Endothelial cell of umbilical vein (primary cell): ENCODE results near the gene NF2. TPM values are rescaled to one million over a fixed set of nuclear protein-coding genes. Genes with fewer than 3 reads are reported as not detected.
A peak's percentile ranks its signal among the peaks of the same experiment; 100 is the strongest.

Experiments
- BruUV-seq: library from RNA; stranded (reverse); fragments of 400-500 nt; replicated peaks from 2 replicates; lab custom pipeline; 2021; lab: Mats Ljungman, UMichigan
- CTCF ChIA-PET: fragments of 300-600, 350-600 bp; sonication (Branson Sonifier 250); formaldehyde crosslinking; loops from one replicate; lab custom pipeline; 2021; ENCODE audit warnings: antibody characterized with exemption, inconsistent platforms; lab: Charles Lee
- POLR2A ChIA-PET: fragments of 300-600, 350-600 bp; sonication (Branson Sonifier 250); formaldehyde crosslinking; loops from one replicate; lab custom pipeline; 2021; ENCODE audit warnings: antibody characterized with exemption, inconsistent platforms; lab: Charles Lee
- DNase-seq: peaks from one replicate; pipeline ENCODE4 v3.0.0-alpha.2; 2011; ENCODE audit warnings: low read depth, low spot score
- FAIRE-seq: peaks from 2 replicates; lab custom pipeline; 2011; peaks lifted over from hg19 to GRCh38; lab: Jason Lieb, UNC
- H2AFZ ChIP-seq: 2 replicates; pipeline ENCODE4 v1.6.0; 2012; ENCODE audit warnings: low read depth, low read length, control low read depth, inconsistent platforms
- H3K27ac ChIP-seq: 2 replicates; pipeline ENCODE4 v1.5.1; 2011; ENCODE audit warnings: low read depth, mild to moderate bottlenecking, control low read depth, low read length, moderate library complexity; ENCODE audit not compliant: insufficient read depth
- H3K27me3 ChIP-seq, 2 experiments: 2 replicates each; pipeline versions ENCODE4 v1.6.0 to v1.6.1; 2011; ENCODE audit warnings: low read length in 2 of 2, mixed read lengths in 1 of 2; ENCODE audit not compliant: control insufficient read depth in 2 of 2, insufficient read depth in 2 of 2
- H3K36me3 ChIP-seq, 2 experiments: 2 replicates in 1 of 2; 3 replicates in 1 of 2; pipeline ENCODE4 v1.5.1; 2011; ENCODE audit warnings: low read length in 2 of 2, mild to moderate bottlenecking in 1 of 2, moderate library complexity in 1 of 2; ENCODE audit not compliant: control insufficient read depth in 2 of 2, insufficient read depth in 2 of 2; ENCODE audit errors: extremely low read depth in 1 of 2
- H3K4me1 ChIP-seq: 3 replicates; pipeline ENCODE4 v1.5.1; 2011; ENCODE audit warnings: mild to moderate bottlenecking, low read length; ENCODE audit not compliant: control insufficient read depth, insufficient read depth; ENCODE audit errors: extremely low read depth
- H3K4me2 ChIP-seq: 2 replicates; pipeline ENCODE4 v1.6.1; 2011; ENCODE audit warnings: low read length, control low read depth, mixed read lengths; ENCODE audit not compliant: insufficient read depth
- H3K4me3 ChIP-seq, 3 experiments: fragments of 200-600 bp in 1 of 3; sonication (generic), shearing (Covaris generic) in 1 of 3; replicated peaks in 1 of 3; 2 replicates each; pipeline ENCODE4 v1.5.1; 2011 to 2016; ENCODE audit warnings: control low read depth in 3 of 3, low read length in 3 of 3, mild to moderate bottlenecking in 2 of 3, inconsistent platforms in 1 of 3, low read depth in 1 of 3, moderate library complexity in 1 of 3; ENCODE audit not compliant: insufficient read depth in 1 of 3
- H3K79me2 ChIP-seq: 2 replicates; pipeline ENCODE4 v1.6.0; 2012; ENCODE audit warnings: low read length, inconsistent platforms; ENCODE audit not compliant: control insufficient read depth, insufficient read depth
- H3K9ac ChIP-seq: replicated peaks from 2 replicates; pipeline ENCODE3; 2011; ENCODE audit warnings: low read length, control low read depth; ENCODE audit not compliant: insufficient read depth; ENCODE audit errors: extremely low read depth
- H3K9me1 ChIP-seq: replicated peaks from 3 replicates; pipeline ENCODE4 v1.6.0; 2011; ENCODE audit warnings: mild to moderate bottlenecking, low read length; ENCODE audit not compliant: control insufficient read depth, insufficient read depth; ENCODE audit errors: extremely low read depth
- H3K9me3 ChIP-seq: replicated peaks from 2 replicates; pipeline ENCODE4 v1.5.1; 2012; ENCODE audit warnings: low read length, inconsistent platforms; ENCODE audit not compliant: control insufficient read depth, insufficient read depth
- H4K20me1 ChIP-seq: replicated peaks from 2 replicates; pipeline ENCODE3; 2011; ENCODE audit warnings: mild to moderate bottlenecking, low read length; ENCODE audit not compliant: control insufficient read depth, insufficient read depth; ENCODE audit errors: extremely low read depth
- CTCF ChIP-seq, 2 donors: IDR thresholded peaks; 1 replicate in 1 of 2; 2 replicates in 1 of 2; pipeline ENCODE4 v1.5.1; 2011; ENCODE audit warnings: low read length in 2 of 2, mild to moderate bottlenecking in 2 of 2, moderate library complexity in 2 of 2, control low read depth in 1 of 2, inconsistent platforms in 1 of 2, low read depth in 1 of 2; ENCODE audit not compliant: insufficient read depth in 1 of 2; ENCODE audit errors: extremely low read depth in 1 of 2
- EZH2 ChIP-seq: IDR thresholded peaks from 2 replicates; pipeline ENCODE4 v1.6.1; 2012; ENCODE audit warnings: borderline replicate concordance, low read depth, mild to moderate bottlenecking, moderate library complexity, low read length, inconsistent platforms; ENCODE audit not compliant: severe bottlenecking
- FOS ChIP-seq: IDR thresholded peaks from 2 replicates; pipeline ENCODE4 v1.6.1; 2011; ENCODE audit warnings: mild to moderate bottlenecking, low read length, moderate library complexity, borderline replicate concordance; ENCODE audit not compliant: insufficient read depth
- GATA2 ChIP-seq: IDR thresholded peaks from 2 replicates; pipeline ENCODE4 v1.7.0; 2011; ENCODE audit warnings: low read depth, mild to moderate bottlenecking, moderate library complexity, mixed read lengths, low read length; ENCODE audit not compliant: insufficient read length, insufficient read depth
- JUN ChIP-seq: IDR thresholded peaks from 2 replicates; pipeline ENCODE4 v1.6.1; 2011; ENCODE audit warnings: borderline replicate concordance, low read depth; ENCODE audit not compliant: insufficient read length, insufficient read depth
- MAX ChIP-seq: IDR thresholded peaks from 2 replicates; pipeline ENCODE4 v1.6.1; 2011; ENCODE audit not compliant: insufficient read depth, insufficient read length
- MYC ChIP-seq: IDR thresholded peaks from one replicate; pipeline ENCODE4 v1.6.1; 2011; ENCODE audit warnings: mild to moderate bottlenecking, low read depth, low read length
- POLR2A ChIP-seq: IDR thresholded peaks from 2 replicates; pipeline ENCODE4 v1.6.1; 2012; ENCODE audit warnings: low read depth, mild to moderate bottlenecking, control low read depth, low read length
- POLR2AphosphoS5 ChIP-seq: IDR thresholded peaks from 2 replicates; pipeline ENCODE4 v1.6.1; 2012; ENCODE audit warnings: low read depth, mild to moderate bottlenecking, control low read depth, low read length, moderate library complexity; ENCODE audit not compliant: insufficient read depth
- dilution Hi-C: fragments of 300-500 bp; cut with MboI; formaldehyde crosslinking; loops from one replicate; pipeline ENCODE4 v1.15.0; 2019; ENCODE audit warnings: low sequenced_read_pairs; ENCODE audit not compliant: extremely low pct_ligation_motif_present
- intact Hi-C: fragments of 100-400 bp; cut with micrococcal nuclease; formaldehyde crosslinking; loops from one replicate; pipeline ENCODE4 v1.10.0; 2022
- polyA plus RNA-seq, 4 experiments: library from polyadenylated mRNA; depleted of rRNA in 3 of 4; stranded (reverse) in 3 of 4; unstranded in 1 of 4; fragments of >200 nt; gene quantifications; 2 replicates each; pipeline versions ENCODE4 v1.2.1 to v1.2.3, GENCODE V29; 2011 to 2012; ENCODE audit warnings: missing spikeins in 1 of 4
- total RNA-seq: library from RNA; stranded (reverse); gene quantifications from 2 replicates; pipeline ENCODE4 v1.2.3, GENCODE V29; 2021

The NF2 gene
- total and polyA plus RNA-seq, 2 donors (not counting 3 experiments of a cell fraction or from before 2014, with no cell fraction given): 27.8 to 115 TPM

- ChIA-PET CTCF (interaction anchor here (0.7 to 1.9 kb wide), 7 partner anchors 11 to 466 kb away, joined by 3 to 8 read pairs (median 4); partner anchors contain the start of gene THOC5), POLR2A (interaction anchor here (1.7 kb wide), 1 partner anchor 18 kb away, joined by 8 read pairs; no protein-coding TSS in a partner anchor)
- DNase-seq (no peak), FAIRE-seq (no peak)
- peak overlapping the region; percentile 53 for H3K9ac ChIP-seq
- no TSS peak for BruUV-seq
- no peak for TF ChIP-seq MYC
- TF ChIP-seq EZH2: no peak
- no peak for TF ChIP-seq GATA2
- TF ChIP-seq POLR2AphosphoS5: no peak
- TF ChIP-seq JUN: no peak
- no peak for TF ChIP-seq FOS
- no peak for TF ChIP-seq MAX
- no peak for TF ChIP-seq POLR2A
- no peak for TF ChIP-seq CTCF (IDR thresholded peaks at IDR 0.05; ENCODE audit: extremely low read depth in 1 of 2, insufficient read depth in 1 of 2, low read depth in 1 of 2, low read length in 2 of 2)
- no peak overlapping the region for H3K4me3 ChIP-seq
- H3K4me2 ChIP-seq: peak overlapping the region; percentile 20
- no peaks in the 10 kb centered on the region for H3K9me3 ChIP-seq
- H3K79me2 ChIP-seq: peaks cover 80% of the 10 kb centered on the region
- no peaks in the 10 kb centered on the region for H4K20me1 ChIP-seq
- no peaks in the 10 kb centered on the region for H3K27me3 ChIP-seq
- no peaks in the 10 kb centered on the region for H3K36me3 ChIP-seq
- no peaks in the 10 kb centered on the region for H3K9me1 ChIP-seq
- dilution Hi-C loops: no loop called here
- intact Hi-C loops: loop anchor here (10.0 kb wide), 1 partner anchor 878 kb away; the partner anchor contains the start of genes CHEK2 and HSCB
- H2AFZ ChIP-seq: no peak overlapping the region
- peak overlapping the region; percentile 98 for H3K27ac ChIP-seq
- H3K4me1 ChIP-seq: peaks cover 72% of the 10 kb centered on the region
These were observed 19.6 kb downstream of the NF2 start for GRCh38 chr22:29623059-29623458.
